Stimulated activated effector memory CD8-positive, alpha-beta T cell treated with anti-CD3 and anti-CD28 coated beads, Interleukin-12 subunit alpha, Interleukin-12 subunit beta, amount 100 ng/mL, for 72 hours (primary cell): ENCODE measurements around the gene TNFRSF1A.

ENCODE experiments used
- ATAC-seq: fragments of 150-1000 bp; cut with Tn5 transposase; 2 replicates; pipeline ENCODE4 v1.10.0; 2021
- DNase-seq, 2 donors: peaks; one replicate each; pipeline ENCODE4 v3.0.0; 2021 to 2022; ENCODE audit warnings: low spot score in 2 of 2
- H3K27ac Mint-ChIP-seq: one replicate; pipeline ENCODE4 v1.8.0; 2022; ENCODE audit warnings: mild to moderate bottlenecking, mixed read lengths
- H3K36me3 Mint-ChIP-seq: one replicate; pipeline ENCODE4 v1.8.0; 2022; ENCODE audit warnings: mild to moderate bottlenecking, mixed read lengths
- H3K4me1 Mint-ChIP-seq: one replicate; pipeline ENCODE4 v1.8.0; 2022; ENCODE audit warnings: mixed read lengths
- H3K4me3 Mint-ChIP-seq: one replicate; pipeline ENCODE4 v1.8.0; 2022; ENCODE audit warnings: mild to moderate bottlenecking, mixed read lengths
- H3K9me3 Mint-ChIP-seq: one replicate; pipeline ENCODE4 v1.8.0; 2022; ENCODE audit warnings: mixed read lengths

Gene TNFRSF1A

DNA sequence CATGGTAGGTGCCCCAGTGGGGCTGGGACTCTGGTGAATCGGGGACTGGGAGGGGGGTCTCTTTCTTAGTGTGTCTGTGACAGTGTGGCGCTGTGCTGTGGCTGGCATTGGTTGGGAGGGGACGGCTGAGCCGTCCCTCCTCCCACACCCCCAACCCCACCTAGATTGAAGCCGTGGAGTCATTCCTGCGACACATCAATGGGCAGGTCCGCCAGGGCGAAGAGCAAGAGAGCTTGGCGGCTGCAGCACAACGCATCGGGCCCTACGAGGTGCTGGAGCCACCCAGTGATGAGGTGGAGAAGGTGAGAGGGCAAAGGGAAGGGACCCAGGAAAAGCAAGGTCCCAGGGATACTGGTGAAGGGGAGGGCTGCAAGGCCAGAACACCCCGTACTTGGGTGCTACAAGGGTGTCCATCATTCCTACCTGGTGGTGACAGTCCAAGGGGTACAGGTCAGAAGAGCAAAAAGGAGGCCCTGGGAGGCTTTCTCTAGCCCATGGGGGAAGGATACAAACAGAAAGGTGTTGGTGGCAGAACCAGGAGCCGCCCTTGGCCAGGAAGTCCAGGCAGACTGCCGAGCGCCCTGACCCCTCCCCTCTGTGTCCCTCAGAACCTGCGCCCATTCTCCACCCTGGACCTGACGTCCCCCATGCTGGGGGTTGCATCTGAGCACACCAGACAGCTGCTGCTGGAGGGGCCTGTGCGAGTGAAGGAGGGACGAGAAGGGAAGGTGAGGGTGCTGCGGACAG, 24.0 kb downstream of the TNFRSF1A start:
- DNase-seq (no peak), ATAC-seq (peak; percentile 4)
- H3K36me3 Mint-ChIP-seq: peaks cover 24% of the 10 kb centered on the region
- peak overlapping the region; percentile 26 for H3K4me3 Mint-ChIP-seq
- peak overlapping the region; percentile 85 for H3K27ac Mint-ChIP-seq
- peaks cover 38% of the 10 kb centered on the region for H3K4me1 Mint-ChIP-seq
- H3K9me3 Mint-ChIP-seq: no peaks in the 10 kb centered on the region

- Mint-ChIP-seq H3K9me3 (no peaks in the 10 kb centered on the region), H3K4me1 (peaks cover 40% of the 10 kb centered on the region), H3K27ac (peak overlapping the region; percentile 85), H3K36me3 (peaks cover 24% of the 10 kb centered on the region), H3K4me3 (no peak overlapping the region)
- no peak for DNase-seq
- peak; percentile 12 for ATAC-seq
Measured at GRCh38 chr12:6316921-6317692, 24.8 kb downstream of the TNFRSF1A start.

DNA sequence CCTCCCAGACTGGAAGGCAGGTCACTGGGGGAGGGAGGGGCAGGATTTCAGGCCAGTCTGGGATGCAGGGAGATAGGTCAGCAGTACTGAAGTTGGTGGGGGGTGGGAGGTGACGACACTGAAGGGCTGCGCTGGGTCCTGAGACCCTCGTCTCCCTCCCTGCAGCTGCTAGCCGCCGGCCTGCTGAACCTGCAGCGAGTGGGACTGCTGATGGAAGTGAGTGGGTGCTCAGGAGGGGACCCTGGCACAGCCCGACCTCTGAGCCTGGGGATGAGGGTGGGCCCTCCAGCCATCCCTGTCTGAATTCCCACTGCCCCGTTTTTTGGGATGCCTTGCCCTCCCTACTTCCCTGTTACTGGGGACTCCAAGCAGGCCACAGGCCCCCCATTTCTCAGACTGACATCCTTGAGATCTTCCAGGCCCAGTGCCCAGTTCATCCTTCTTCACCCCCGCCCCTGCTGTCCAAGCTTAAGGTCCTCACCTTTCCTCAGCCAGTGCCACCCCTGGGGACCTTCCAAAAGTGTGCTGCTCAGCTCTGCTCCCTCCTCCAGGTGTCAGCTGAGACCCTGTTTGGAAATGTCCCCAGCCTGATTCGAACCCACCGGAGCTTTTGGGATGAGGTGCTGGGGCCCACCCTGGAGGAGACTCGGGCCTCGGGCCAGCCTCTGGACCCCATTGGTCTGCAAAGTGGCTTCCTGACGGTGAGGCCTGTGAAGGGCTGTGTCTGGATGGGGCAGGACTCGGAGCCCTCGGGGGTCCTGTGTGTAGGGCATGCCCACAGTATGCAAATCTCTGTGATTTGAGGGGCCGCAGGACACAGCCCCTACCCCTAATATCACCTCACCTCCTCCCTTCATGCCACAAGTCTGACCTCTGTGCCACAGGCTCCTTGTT, 25.9 kb downstream of the TNFRSF1A start:
- ATAC-seq (no peak), DNase-seq (no peak)
- Mint-ChIP-seq H3K27ac (no peak overlapping the region), H3K4me1 (peaks cover 35% of the 10 kb centered on the region), H3K9me3 (no peaks in the 10 kb centered on the region), H3K36me3 (peaks cover 18% of the 10 kb centered on the region), H3K4me3 (no peak overlapping the region)

- DNase-seq: no peak
- peak overlapping the region; percentile 48 for H3K27ac Mint-ChIP-seq
- H3K4me1 Mint-ChIP-seq: peaks cover 35% of the 10 kb centered on the region
- peaks cover 18% of the 10 kb centered on the region for H3K36me3 Mint-ChIP-seq
- ATAC-seq: no peak
- no peak overlapping the region for H3K4me3 Mint-ChIP-seq
- H3K9me3 Mint-ChIP-seq: no peaks in the 10 kb centered on the region
Measured at GRCh38 chr12:6315184-6315583, 26.7 kb downstream of the TNFRSF1A start.

DNA sequence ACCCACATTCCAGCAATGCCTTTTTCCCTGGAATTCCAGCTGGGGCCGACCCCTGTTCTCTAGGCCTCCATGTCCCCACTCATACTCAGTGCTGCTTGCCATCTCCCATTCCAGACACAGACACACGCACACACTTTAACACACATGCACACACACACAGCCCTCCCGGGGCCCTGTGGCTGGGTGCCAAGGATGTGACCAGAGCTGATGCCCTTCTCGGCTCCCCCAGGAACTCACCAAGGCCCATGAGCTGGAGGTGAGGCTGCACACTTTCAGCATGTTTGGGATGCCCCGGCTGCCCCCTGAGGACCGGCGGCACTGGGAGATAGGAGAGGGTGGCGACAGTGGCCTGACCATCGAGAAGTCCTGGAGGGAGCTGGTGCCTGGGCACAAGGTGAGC, 27.1 kb downstream of the TNFRSF1A start:
- no peak overlapping the region for H3K4me3 Mint-ChIP-seq
- ATAC-seq: no peak
- DNase-seq: no peak
- peaks cover 35% of the 10 kb centered on the region for H3K4me1 Mint-ChIP-seq
- H3K36me3 Mint-ChIP-seq: peaks cover 18% of the 10 kb centered on the region
- no peaks in the 10 kb centered on the region for H3K9me3 Mint-ChIP-seq
- peak overlapping the region; percentile 48 for H3K27ac Mint-ChIP-seq

DNA sequence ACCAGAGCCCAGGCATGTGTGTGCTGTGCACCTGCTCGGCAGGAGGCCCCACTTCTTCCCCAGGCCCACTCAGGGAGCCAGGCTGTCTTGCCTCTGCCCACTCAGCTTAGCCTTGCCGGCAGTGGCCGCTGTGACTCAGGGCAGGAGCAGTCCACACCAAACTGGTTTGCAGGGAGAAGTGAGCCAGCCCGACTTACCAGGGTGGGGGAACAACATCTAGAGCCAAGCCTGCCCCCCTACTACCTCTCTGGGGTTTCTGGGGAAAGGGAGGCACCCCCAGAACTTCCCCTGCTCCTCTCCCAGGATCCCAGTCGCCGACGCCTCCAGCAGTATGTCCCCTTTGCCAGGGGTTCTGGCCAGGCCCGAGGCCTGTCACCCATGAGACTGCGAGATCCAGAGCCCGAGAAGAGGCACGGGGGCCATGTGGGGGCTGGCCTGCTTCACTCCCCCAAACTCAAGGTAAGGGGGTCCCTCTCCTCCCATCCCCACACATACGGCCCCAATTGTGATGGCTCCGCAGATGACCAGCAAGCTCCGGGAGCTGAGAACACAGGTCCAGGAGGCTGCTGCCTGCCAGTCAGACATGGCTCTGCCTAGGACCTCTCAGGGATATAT, 28.4 kb downstream of the TNFRSF1A start:
- Mint-ChIP-seq H3K27ac (no peak overlapping the region), H3K4me3 (no peak overlapping the region), H3K36me3 (peaks cover 9% of the 10 kb centered on the region), H3K4me1 (peaks cover 28% of the 10 kb centered on the region), H3K9me3 (no peaks in the 10 kb centered on the region)
- ATAC-seq (no peak), DNase-seq (no peak)

GRCh38 chr12:6312529-6313325, 29.1 kb downstream of the TNFRSF1A start:
- H3K4me3 Mint-ChIP-seq: no peak overlapping the region

DNA sequence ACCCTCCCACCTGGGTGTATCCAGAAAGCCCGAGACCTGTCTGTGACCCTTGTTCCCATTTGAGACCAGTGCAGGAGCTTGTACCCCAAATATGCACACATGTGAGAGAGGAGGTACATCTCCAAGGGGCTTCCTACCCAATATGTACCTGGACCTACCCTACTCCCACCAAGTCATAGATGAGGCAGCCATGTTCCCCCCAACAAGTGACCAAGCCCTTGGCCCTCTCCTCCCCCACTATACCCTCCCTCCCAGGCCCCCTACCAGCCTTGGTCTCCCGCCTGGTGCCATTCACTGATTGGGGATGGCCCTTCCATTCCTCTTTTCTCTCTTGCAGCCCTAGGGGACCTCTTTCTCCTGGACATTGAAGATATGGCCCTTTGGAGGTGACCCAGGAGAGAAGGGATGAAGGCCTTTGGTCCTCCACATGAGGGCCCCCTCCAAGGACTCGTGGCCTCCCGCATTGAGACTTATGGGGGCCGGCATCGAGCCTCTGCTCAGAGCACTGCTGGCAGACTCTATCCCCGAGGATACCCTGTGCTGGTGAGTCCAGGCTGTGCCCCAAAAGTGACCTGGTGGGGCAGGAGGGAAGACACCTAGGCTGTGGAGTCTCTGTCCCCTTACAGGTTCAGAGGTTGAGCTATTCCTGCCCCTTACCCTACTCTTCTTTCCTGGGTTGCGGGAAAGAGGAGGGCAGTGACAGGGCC, 29.9 kb downstream of the TNFRSF1A start:
- ATAC-seq: no peak
- peaks cover 14% of the 10 kb centered on the region for H3K4me1 Mint-ChIP-seq

More at GRCh38 chr12:6312529-6313325, 29.1 kb downstream of the TNFRSF1A start:
- Mint-ChIP-seq H3K4me1 (peaks cover 21% of the 10 kb centered on the region), H3K27ac (peak overlapping the region; percentile 81), H3K9me3 (no peaks in the 10 kb centered on the region), H3K36me3 (peaks cover 2% of the 10 kb centered on the region)
- ATAC-seq: peak; percentile 53
- DNase-seq: no peak

DNA sequence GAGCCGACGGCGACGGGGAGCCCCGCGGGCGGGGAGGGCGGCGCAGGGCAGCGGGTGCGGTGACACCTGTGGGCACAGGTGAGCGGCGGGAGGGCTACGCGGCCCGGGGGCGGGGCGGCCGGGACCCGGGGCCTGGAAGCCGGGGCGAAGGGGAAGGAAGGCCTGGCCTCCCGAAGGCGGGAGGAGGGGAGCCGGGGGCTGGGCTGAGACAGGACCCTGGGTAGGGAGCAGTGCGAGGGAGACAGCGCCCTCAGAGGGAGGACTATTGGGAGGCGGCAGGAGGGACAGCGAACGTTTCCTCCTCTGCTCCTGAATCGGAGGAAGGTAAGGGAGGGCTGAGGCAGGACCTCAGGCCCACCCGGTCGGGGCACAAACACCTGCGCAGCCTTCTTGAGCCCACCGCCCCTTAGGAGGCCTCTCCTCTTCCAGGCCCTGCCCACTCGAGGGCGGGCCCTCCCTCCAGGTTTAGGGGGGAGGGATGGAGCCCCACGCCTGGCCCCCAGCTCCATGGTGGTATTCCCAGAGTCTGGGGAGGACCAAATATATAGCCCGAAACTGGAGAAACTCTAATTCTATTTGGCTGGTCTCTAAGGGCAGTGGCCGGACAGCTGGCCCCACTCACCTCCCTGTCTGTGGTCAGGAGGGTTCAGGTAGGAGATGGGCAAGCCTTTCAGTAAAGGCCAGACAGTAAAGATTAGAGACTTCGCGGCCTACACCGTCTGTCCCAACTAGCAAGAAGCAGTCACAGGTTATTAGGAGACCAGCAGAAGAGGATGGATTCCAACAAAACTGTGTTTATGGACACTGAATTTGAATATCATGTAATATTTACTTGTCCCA, 30.9 kb downstream of the TNFRSF1A start:
- no peak for ATAC-seq
- Mint-ChIP-seq H3K9me3 (no peaks in the 10 kb centered on the region), H3K36me3 (no peaks in the 10 kb centered on the region), H3K27ac (no peak overlapping the region), H3K4me3 (no peak overlapping the region), H3K4me1 (peaks cover 10% of the 10 kb centered on the region)
- no peak for DNase-seq

More for the DNA sequence above, 29.9 kb downstream of the TNFRSF1A start:
- H3K36me3 Mint-ChIP-seq: no peaks in the 10 kb centered on the region
- no peak for DNase-seq
- H3K9me3 Mint-ChIP-seq: no peaks in the 10 kb centered on the region
- H3K4me3 Mint-ChIP-seq: no peak overlapping the region
- no peak overlapping the region for H3K27ac Mint-ChIP-seq

- DNase-seq (no peak), ATAC-seq (no peak)
- Mint-ChIP-seq H3K36me3 (no peaks in the 10 kb centered on the region), H3K4me1 (peaks cover 3% of the 10 kb centered on the region), H3K4me3 (no peak overlapping the region), H3K27ac (peak overlapping the region; percentile 10), H3K9me3 (no peaks in the 10 kb centered on the region)
Measured at GRCh38 chr12:6307529-6307928, 34.3 kb downstream of the TNFRSF1A start.

DNA sequence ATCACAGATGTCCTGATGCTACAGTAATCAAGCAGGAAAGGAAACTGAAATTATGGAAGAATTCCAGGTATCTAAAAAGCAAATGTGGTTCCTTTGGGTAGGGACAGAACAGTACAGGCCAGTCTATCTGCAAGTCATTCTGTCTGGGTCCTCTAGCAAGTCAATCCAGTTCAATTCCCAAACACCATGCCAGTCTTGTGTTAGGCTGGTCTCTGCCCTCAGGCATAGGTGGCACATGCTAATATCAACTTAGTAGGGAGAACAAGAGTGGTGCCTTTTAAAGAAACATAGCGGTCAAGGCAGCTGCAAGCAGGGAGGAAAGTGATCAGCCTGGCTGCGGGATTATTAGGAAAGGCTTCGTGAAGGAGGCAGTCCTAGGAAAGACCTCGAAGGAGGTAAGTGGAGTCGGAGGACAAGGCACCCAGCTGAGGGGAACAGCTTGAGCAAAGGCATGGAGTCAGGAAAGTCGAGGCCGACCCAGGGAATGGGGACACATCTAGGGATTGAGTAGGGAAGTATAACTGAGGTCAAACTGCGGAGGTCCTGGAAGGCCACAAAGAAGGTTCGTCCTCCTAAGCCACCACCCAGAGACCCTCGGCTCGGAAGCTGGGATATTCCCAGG, 35.2 kb downstream of the TNFRSF1A start:
- Mint-ChIP-seq H3K4me3 (no peak overlapping the region), H3K36me3 (no peaks in the 10 kb centered on the region), H3K4me1 (no peaks in the 10 kb centered on the region), H3K9me3 (no peaks in the 10 kb centered on the region), H3K27ac (peak overlapping the region; percentile 10)
- no peak for DNase-seq
- ATAC-seq: no peak

- no peak for DNase-seq
- Mint-ChIP-seq H3K4me3 (no peak overlapping the region), H3K9me3 (no peaks in the 10 kb centered on the region), H3K4me1 (no peaks in the 10 kb centered on the region), H3K36me3 (no peaks in the 10 kb centered on the region), H3K27ac (no peak overlapping the region)
- no peak for ATAC-seq
Measured at GRCh38 chr12:6306151-6306550, 35.7 kb downstream of the TNFRSF1A start.

DNA sequence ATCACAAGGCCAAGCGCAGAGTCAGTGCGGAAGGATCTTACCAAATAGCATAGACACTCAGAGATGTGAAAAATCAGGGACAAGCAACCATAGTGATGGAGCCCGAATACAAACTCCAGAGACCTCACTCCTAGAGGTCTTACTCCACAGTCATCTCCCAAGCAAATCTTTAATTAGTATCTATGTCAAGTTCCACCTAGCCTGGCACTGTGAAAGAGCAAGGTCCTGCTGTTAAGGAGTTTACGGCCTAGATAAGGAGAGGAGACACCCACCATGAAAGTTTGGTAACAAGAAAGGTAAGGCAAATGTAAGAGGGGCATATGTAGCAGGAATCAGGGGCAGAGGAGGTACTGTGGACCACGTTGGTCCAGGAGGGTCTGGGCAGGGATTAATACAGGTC, 38.8 kb downstream of the TNFRSF1A start:
- no peaks in the 10 kb centered on the region for H3K9me3 Mint-ChIP-seq
- no peak for ATAC-seq
- no peak for DNase-seq
- H3K4me3 Mint-ChIP-seq: no peak overlapping the region
- no peaks in the 10 kb centered on the region for H3K4me1 Mint-ChIP-seq
- no peak overlapping the region for H3K27ac Mint-ChIP-seq
- no peaks in the 10 kb centered on the region for H3K36me3 Mint-ChIP-seq
